Middle frontal gyrus (tissue), 1 donor: ENCODE results near the gene CFAP53.
"Not testable (repeated sequence)": the region's sequence is repeated elsewhere in the genome, so short reads cannot be mapped to it uniquely, and the experiment has no call there.

Experiments used
- DNase-seq: peaks from one replicate; pipeline ENCODE4 v3.0.0-alpha.2; 2015; ENCODE audit warnings: low spot score; ENCODE audit errors: extremely low spot score

Gene CFAP53

GRCh38 chr18:50274044-50274442 is 7.7 kb upstream of the CFAP53 start:
- DNase-seq, result no peak

- no peak for DNase-seq
Observed at GRCh38 chr18:50273203-50274043, 7.1 kb upstream of the CFAP53 start.

- no peak for DNase-seq
Observed at GRCh38 chr18:50272568-50272967, 6.3 kb upstream of the CFAP53 start.

- DNase-seq, result no peak
Observed at GRCh38 chr18:50268022-50268747, 1.9 kb upstream of the CFAP53 start.

GRCh38 chr18:50262977-50263376 is 3.3 kb downstream of the CFAP53 start:
- DNase-seq, result no peak

- no peak for DNase-seq
Observed at GRCh38 chr18:50250935-50251334, 15.4 kb downstream of the CFAP53 start.

GRCh38 chr18:50249576-50249975 is 16.7 kb downstream of the CFAP53 start:
- DNase-seq, result no peak

- DNase-seq, result no peak
Observed at GRCh38 chr18:50247561-50247960, 18.7 kb downstream of the CFAP53 start.

- DNase-seq, result not testable (repeated sequence)
Observed at GRCh38 chr18:50241768-50242167, 24.5 kb downstream of the CFAP53 start.

- no peak for DNase-seq
Observed at GRCh38 chr18:50240080-50240563, 26.2 kb downstream of the CFAP53 start.

- DNase-seq, result no peak
Observed at GRCh38 chr18:50232419-50232818, 33.9 kb downstream of the CFAP53 start.

GRCh38 chr18:50231621-50232020 is 34.7 kb downstream of the CFAP53 start:
- no peak for DNase-seq

- not testable (repeated sequence) for DNase-seq
Observed at GRCh38 chr18:50220249-50220648, 46.0 kb downstream of the CFAP53 start.

- DNase-seq, result no peak
Observed at GRCh38 chr18:50218432-50219197, 47.7 kb downstream of the CFAP53 start.

- no peak for DNase-seq
Observed at GRCh38 chr18:50209311-50209710, 57.0 kb downstream of the CFAP53 start.

GRCh38 chr18:50207722-50208121 is 58.6 kb downstream of the CFAP53 start:
- no peak for DNase-seq

- DNase-seq, result no peak
Observed at GRCh38 chr18:50203801-50204604, 62.3 kb downstream of the CFAP53 start.

- DNase-seq, result no peak
Observed at GRCh38 chr18:50201476-50202018, 64.7 kb downstream of the CFAP53 start.

GRCh38 chr18:50199921-50200320 is 66.4 kb downstream of the CFAP53 start:
- no peak for DNase-seq

GRCh38 chr18:50199346-50199855 is 66.9 kb downstream of the CFAP53 start:
- DNase-seq, result no peak
